CD4-positive, alpha-beta memory T cell (primary cell): ENCODE results near the gene UTY. TPM values are rescaled to one million over a fixed set of nuclear protein-coding genes. Genes with fewer than 3 reads are reported as not detected.

Experiments
- CTCF ChIA-PET: fragments of 350-600 bp; sonication (Branson Sonifier 250); formaldehyde crosslinking; loops from one replicate; lab custom pipeline; 2021; ENCODE audit warnings: inconsistent platforms; ENCODE audit not compliant: partially characterized antibody; lab: Charles Lee
- POLR2A ChIA-PET: fragments of 350-600 bp; sonication (Branson Sonifier 250); formaldehyde crosslinking; loops from one replicate; lab custom pipeline; 2021; ENCODE audit not compliant: partially characterized antibody; lab: Charles Lee
- DNase-seq, 5 donors: peaks; one replicate each; pipeline versions ENCODE4 v3.0.0 to v3.0.0-alpha.2; 2020 to 2022; ENCODE audit warnings: mixed read lengths in 1 of 5
- H3K27ac ChIP-seq: one replicate; pipeline ENCODE4 v1.7.0; 2013; ENCODE audit warnings: low read depth, low read length
- H3K27me3 ChIP-seq: 2 replicates; pipeline ENCODE4 v1.7.0; 2013; ENCODE audit warnings: mild to moderate bottlenecking, low read length, moderate library complexity; ENCODE audit not compliant: insufficient read depth
- H3K36me3 ChIP-seq: 2 replicates; pipeline ENCODE4 v1.7.0; 2013; ENCODE audit warnings: mild to moderate bottlenecking, low read length, moderate library complexity; ENCODE audit not compliant: insufficient read depth
- H3K4me1 ChIP-seq: 2 replicates; pipeline ENCODE4 v1.7.0; 2013; ENCODE audit warnings: mild to moderate bottlenecking, low read length, moderate library complexity; ENCODE audit not compliant: insufficient read depth
- H3K4me3 ChIP-seq, 2 donors: one replicate each; pipeline ENCODE4 v1.7.0; 2013; ENCODE audit warnings: low read length in 2 of 2, mild to moderate bottlenecking in 1 of 2
- H3K9me3 ChIP-seq, 2 donors: one replicate each; pipeline ENCODE4 v1.7.0; 2013; ENCODE audit warnings: low read length in 2 of 2, control low read depth in 1 of 2; ENCODE audit not compliant: control insufficient read depth in 1 of 2
- H3K27ac Mint-ChIP-seq, 7 donors: one replicate each; pipeline ENCODE4 v1.8.0; 2020 to 2021; ENCODE audit warnings: mixed read lengths in 7 of 7, mild to moderate bottlenecking in 6 of 7, inconsistent platforms in 3 of 7, moderate library complexity in 3 of 7
- H3K27me3 Mint-ChIP-seq, 2 donors: one replicate each; pipeline ENCODE4 v1.8.0; 2020 to 2021; ENCODE audit warnings: mixed read lengths in 2 of 2
- H3K36me3 Mint-ChIP-seq, 2 donors: one replicate each; pipeline ENCODE4 v1.8.0; 2020 to 2021; ENCODE audit warnings: mixed read lengths in 2 of 2, inconsistent platforms in 1 of 2, mild to moderate bottlenecking in 1 of 2
- H3K4me1 Mint-ChIP-seq, 4 donors: one replicate each; pipeline ENCODE4 v1.8.0; 2020 to 2021; ENCODE audit warnings: mixed read lengths in 4 of 4, mild to moderate bottlenecking in 1 of 4
- H3K4me3 Mint-ChIP-seq, 8 donors: one replicate each; pipeline ENCODE4 v1.8.0; 2020 to 2021; ENCODE audit warnings: mixed read lengths in 8 of 8, mild to moderate bottlenecking in 7 of 8, moderate library complexity in 6 of 8, inconsistent platforms in 3 of 8
- H3K9me3 Mint-ChIP-seq, 8 donors: one replicate each; pipeline ENCODE4 v1.8.0; 2020 to 2021; ENCODE audit warnings: mixed read lengths in 8 of 8, mild to moderate bottlenecking in 5 of 8, inconsistent platforms in 3 of 8, moderate library complexity in 1 of 8
- intact Hi-C: fragments of 100-400 bp; cut with micrococcal nuclease; formaldehyde crosslinking; loops from one replicate; pipeline ENCODE4 v1.15.1; 2023
- polyA plus RNA-seq, 2 donors: library from polyadenylated mRNA; unstranded; fragments of 300-500 nt; fragmentation: Illumina TruSeq; gene quantifications; one replicate each; pipeline ENCODE4 v1.2.3, GENCODE V29; 2021
- total RNA-seq, 2 experiments: library from RNA; stranded (reverse); gene quantifications; one replicate each; pipeline ENCODE4 v1.2.3, GENCODE V29; 2021

UTY gene
- total and polyA plus RNA-seq, 4 experiments from 2014 or later, result 70.8 to 71.8 TPM; not detected in 2

DNA sequence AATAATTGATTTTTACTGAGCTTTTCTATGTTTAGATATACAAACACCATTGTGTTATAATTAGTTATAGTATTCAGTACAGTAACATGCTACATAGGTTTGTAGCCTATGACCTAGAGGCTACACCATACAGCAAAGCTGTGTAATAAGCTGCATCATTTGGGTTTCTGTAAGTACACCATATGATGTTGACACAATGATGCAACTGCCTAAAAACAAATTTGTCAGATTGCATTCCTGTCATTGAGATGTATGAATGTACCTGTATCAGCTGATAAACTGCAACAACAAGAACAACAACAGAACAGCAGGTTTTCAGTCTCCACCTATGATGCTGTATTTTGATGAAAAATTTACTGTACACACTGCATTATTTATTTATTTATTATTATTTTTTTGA lies 64.3 kb downstream of the UTY start:
- no peaks in the 10 kb centered on the region for H3K9me3 ChIP-seq
- no peak overlapping the region for H3K27ac ChIP-seq
- peaks cover 14% of the 10 kb centered on the region for H3K4me1 ChIP-seq
- Mint-ChIP-seq H3K27me3 (no peaks in the 10 kb centered on the region), H3K9me3 (no peaks in the 10 kb centered on the region), H3K4me3 (no peak overlapping the region), H3K27ac (no peak overlapping the region), H3K4me1 (peaks cover 0 to 55% (median 13%) of the 10 kb centered on the region in 4 donors), H3K36me3 (peaks cover 0 to 11% of the 10 kb centered on the region in 2 donors)
- CTCF ChIA-PET, result no interaction called here
- DNase-seq, result no peak
- H3K36me3 ChIP-seq, result peaks cover 5% of the 10 kb centered on the region
- H3K27me3 ChIP-seq, result no peaks in the 10 kb centered on the region
- no peak overlapping the region for H3K4me3 ChIP-seq
- intact Hi-C loops, result no loop called here
- POLR2A ChIA-PET, result no interaction called here

DNA sequence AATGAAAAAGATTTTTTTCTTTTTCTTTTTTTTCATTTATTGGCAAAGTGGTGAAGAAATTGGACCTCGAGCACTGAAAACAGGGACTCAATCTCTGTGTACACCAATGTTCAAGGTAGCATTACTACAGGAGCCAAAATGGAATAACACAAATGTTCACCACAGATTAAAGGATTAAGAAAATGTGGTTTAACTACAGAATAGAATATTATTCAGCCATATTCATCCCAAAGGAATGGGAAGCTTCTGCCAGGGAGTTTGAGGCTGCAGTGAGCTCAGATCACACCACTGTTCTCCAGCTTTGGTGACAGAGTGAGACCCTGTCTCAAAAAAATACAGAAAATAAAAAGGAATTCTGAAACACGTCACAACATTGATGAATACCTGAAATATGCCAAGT lies 81.0 kb downstream of the UTY start:
- CTCF ChIA-PET, result no interaction called here
- POLR2A ChIA-PET, result no interaction called here

DNA sequence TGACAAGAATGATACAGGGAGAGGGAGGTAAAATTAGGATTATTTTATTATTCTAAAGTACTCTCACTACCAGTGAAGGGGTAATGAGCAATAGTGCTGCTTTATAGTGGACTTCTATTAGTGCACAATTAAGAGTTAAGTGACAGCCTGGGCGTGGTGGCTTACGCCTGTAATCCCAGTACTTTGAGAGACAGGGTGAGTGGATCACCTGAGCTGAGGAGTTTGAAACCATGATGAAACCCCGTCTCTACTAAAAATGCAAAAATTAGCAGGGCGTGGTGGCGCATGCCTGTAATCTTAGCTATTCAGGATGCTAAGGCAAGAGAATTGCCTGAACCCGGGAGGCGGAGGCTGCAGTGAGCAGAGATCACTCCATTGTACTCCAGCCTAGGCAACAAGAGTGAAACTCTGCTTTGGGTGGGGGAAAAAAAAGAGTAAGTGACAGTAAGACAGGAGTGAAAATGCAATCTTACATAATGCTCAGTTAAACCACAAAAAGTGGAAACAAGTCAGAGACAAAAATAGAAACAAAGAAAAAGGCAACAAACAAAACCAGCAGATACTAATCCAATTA lies 98.6 kb downstream of the UTY start:
- Mint-ChIP-seq H3K36me3 (peaks cover 0 to 16% of the 10 kb centered on the region in 2 donors), H3K9me3 (no peaks in the 10 kb centered on the region), H3K4me1 (peaks cover 0 to 29% (median 6%) of the 10 kb centered on the region in 4 donors), H3K27me3 (no peaks in the 10 kb centered on the region), H3K27ac (peak overlapping the region in 2 of 7 donors; percentile 76 to 77), H3K4me3 (peak overlapping the region in 1 of 8 donors; percentile 51)
- CTCF ChIA-PET, result no interaction called here
- intact Hi-C loops, result no loop called here
- H3K27me3 ChIP-seq, result no peaks in the 10 kb centered on the region
- peaks cover 17% of the 10 kb centered on the region for H3K4me1 ChIP-seq
- POLR2A ChIA-PET, result no interaction called here
- H3K36me3 ChIP-seq, result no peaks in the 10 kb centered on the region
- no peak overlapping the region for H3K4me3 ChIP-seq
- no peak overlapping the region for H3K27ac ChIP-seq
- H3K9me3 ChIP-seq, result no peaks in the 10 kb centered on the region
- DNase-seq, result no peak

More for the DNA sequence above, 81.0 kb downstream of the UTY start:
- H3K9me3 Mint-ChIP-seq, result no peaks in the 10 kb centered on the region
- H3K27me3 ChIP-seq, result no peaks in the 10 kb centered on the region
- no peak overlapping the region for H3K27ac ChIP-seq
- intact Hi-C loops, result no loop called here
- no peaks in the 10 kb centered on the region for H3K27me3 Mint-ChIP-seq
- peaks cover 0 to 25% of the 10 kb centered on the region in 2 donors for H3K36me3 Mint-ChIP-seq
- no peak overlapping the region for H3K4me3 ChIP-seq
- H3K4me1 ChIP-seq, result no peaks in the 10 kb centered on the region
- peak overlapping the region in 1 of 7 donors; percentile 35 for H3K27ac Mint-ChIP-seq
- DNase-seq, result no peak
- peaks cover 0 to 31% (median 7%) of the 10 kb centered on the region in 4 donors for H3K4me1 Mint-ChIP-seq
- no peaks in the 10 kb centered on the region for H3K36me3 ChIP-seq
- no peak overlapping the region for H3K4me3 Mint-ChIP-seq
- H3K9me3 ChIP-seq, result no peaks in the 10 kb centered on the region

DNA sequence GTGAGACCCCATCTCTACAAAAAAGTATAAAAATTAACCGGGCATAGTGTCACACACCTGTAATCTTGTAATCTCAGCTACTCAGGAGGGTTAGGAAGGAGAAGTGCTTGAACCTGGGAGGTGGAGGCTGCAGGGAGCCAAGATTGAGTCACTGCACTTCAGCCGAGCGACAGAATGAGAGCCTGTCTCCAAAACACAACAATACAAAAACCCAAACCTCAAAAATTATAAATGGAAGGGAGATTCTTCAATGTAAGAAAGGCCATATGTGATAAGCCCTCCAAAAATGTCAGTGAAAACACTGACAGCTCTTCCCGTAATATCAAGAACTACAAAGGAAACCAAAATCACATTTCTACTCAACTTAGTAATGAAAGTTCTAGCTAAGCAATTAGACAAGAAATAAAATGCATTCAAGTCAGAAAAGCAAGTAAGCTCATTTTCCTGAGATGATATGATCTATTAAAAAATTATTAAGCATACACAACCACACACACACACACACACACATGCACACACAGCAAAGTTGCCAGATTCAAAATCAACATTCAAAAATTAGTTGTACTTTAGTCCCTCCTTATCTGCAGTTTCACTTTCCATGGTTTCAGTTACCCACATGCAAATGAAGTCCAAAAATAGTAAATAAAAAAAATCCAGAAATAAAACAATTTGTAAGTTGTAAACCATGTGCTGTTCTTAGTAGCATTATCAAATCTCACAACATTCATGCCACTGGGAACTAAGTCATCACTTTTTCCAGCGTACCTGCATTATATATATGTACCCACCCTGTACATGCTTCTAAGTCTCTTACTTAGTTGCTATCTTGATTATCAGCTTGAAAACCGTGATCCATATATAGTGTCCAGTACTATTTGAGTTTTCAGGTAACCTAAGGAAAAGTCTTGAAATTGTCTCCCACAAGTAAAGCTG lies 108.7 kb downstream of the UTY start:
- CTCF ChIA-PET, result interaction anchor here (0.7 kb wide), 1 partner anchor 29 kb away, joined by 3 read pairs; no protein-coding TSS in a partner anchor
- peaks cover 0 to 24% (median 7%) of the 10 kb centered on the region in 4 donors for H3K4me1 Mint-ChIP-seq
- H3K36me3 Mint-ChIP-seq, result peaks cover 0 to 15% of the 10 kb centered on the region in 2 donors
- H3K27me3 Mint-ChIP-seq, result no peaks in the 10 kb centered on the region
- H3K4me3 Mint-ChIP-seq, result peak overlapping the region in 2 of 8 donors; percentile 77 to 88
- Histone ChIP-seq H3K27me3 (no peaks in the 10 kb centered on the region), H3K4me1 (peaks cover 27% of the 10 kb centered on the region), H3K36me3 (no peaks in the 10 kb centered on the region), H3K4me3 (no peak overlapping the region), H3K9me3 (no peaks in the 10 kb centered on the region), H3K27ac (no peak overlapping the region)
- no peaks in the 10 kb centered on the region for H3K9me3 Mint-ChIP-seq
- intact Hi-C loops, result loop anchor here (10.0 kb wide), 3 partner anchors 56 to 334 kb away; partner anchors contain the start of gene TMSB4Y
- POLR2A ChIA-PET, result interaction anchor here (1.2 kb wide), 1 partner anchor 8 kb away, joined by 3 read pairs; no protein-coding TSS in a partner anchor
- H3K27ac Mint-ChIP-seq, result peak overlapping the region in 2 of 7 donors; percentile 53 to 86
- DNase-seq, result no peak

DNA sequence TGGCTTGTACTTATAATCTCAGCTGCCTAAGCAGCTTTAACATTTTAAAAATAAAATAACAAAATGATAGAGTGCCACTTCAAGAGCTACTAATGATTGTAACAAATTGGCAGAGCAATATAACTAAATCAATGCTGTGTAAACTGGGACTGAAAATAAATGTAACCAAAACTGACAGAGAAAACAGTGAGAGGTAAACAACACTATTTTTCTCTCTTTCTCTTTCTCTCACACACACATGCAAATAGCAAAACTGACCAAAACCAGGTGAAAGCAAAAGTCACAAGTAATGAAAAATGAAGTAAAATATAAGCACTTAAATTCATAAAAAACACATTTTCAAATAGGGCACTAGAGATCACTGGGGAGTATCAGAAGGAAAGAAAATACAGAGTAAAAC lies 109.6 kb downstream of the UTY start:
- CTCF ChIA-PET, result no interaction called here
- no peak for DNase-seq
- Mint-ChIP-seq H3K27ac (peak overlapping the region in 2 of 7 donors; percentile 86 to 93), H3K4me1 (peaks cover 0 to 24% (median 7%) of the 10 kb centered on the region in 4 donors), H3K27me3 (no peaks in the 10 kb centered on the region), H3K36me3 (peaks cover 0 to 16% of the 10 kb centered on the region in 2 donors), H3K4me3 (peak overlapping the region in 2 of 8 donors; percentile 77 to 88), H3K9me3 (no peaks in the 10 kb centered on the region)
- H3K27me3 ChIP-seq, result no peaks in the 10 kb centered on the region
- no peak overlapping the region for H3K27ac ChIP-seq
- H3K36me3 ChIP-seq, result no peaks in the 10 kb centered on the region
- no peak overlapping the region for H3K4me3 ChIP-seq
- H3K9me3 ChIP-seq, result no peaks in the 10 kb centered on the region
- intact Hi-C loops, result loop anchor here (10.0 kb wide), 3 partner anchors 55 to 335 kb away; partner anchors contain the start of gene TMSB4Y
- POLR2A ChIA-PET, result interaction anchor here (1.2 kb wide), 1 partner anchor 9 kb away, joined by 3 read pairs; no protein-coding TSS in a partner anchor
- H3K4me1 ChIP-seq, result peaks cover 27% of the 10 kb centered on the region

DNA sequence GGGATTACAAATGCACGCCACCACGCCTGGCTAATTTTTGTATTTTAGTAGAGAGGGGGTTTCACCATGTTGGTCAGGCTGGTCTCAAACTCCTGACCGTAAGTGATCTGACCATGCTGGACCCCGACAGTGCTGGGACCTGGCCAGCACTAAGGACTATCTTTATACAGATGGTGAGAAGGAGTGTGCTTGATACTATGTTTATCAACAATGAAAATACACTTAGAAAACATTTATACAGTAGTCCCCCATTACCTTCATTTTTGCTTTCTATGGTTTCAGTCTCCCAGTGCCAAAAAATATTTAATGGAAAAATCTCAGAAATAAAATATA lies 111.4 kb downstream of the UTY start:
- H3K4me1 Mint-ChIP-seq, result peaks cover 0 to 24% (median 7%) of the 10 kb centered on the region in 4 donors
- Histone ChIP-seq H3K36me3 (no peaks in the 10 kb centered on the region), H3K27ac (no peak overlapping the region), H3K4me1 (peaks cover 28% of the 10 kb centered on the region), H3K27me3 (no peaks in the 10 kb centered on the region), H3K4me3 (no peak overlapping the region), H3K9me3 (no peaks in the 10 kb centered on the region)
- CTCF ChIA-PET, result no interaction called here
- POLR2A ChIA-PET, result interaction anchor here (0.8 kb wide), 1 partner anchor 11 kb away, joined by 3 read pairs; no protein-coding TSS in a partner anchor
- peaks cover 0 to 16% of the 10 kb centered on the region in 2 donors for H3K36me3 Mint-ChIP-seq
- H3K27ac Mint-ChIP-seq, result no peak overlapping the region
- no peaks in the 10 kb centered on the region for H3K27me3 Mint-ChIP-seq
- H3K4me3 Mint-ChIP-seq, result no peak overlapping the region
- intact Hi-C loops, result no loop called here
- no peaks in the 10 kb centered on the region for H3K9me3 Mint-ChIP-seq
- DNase-seq, result no peak

DNA sequence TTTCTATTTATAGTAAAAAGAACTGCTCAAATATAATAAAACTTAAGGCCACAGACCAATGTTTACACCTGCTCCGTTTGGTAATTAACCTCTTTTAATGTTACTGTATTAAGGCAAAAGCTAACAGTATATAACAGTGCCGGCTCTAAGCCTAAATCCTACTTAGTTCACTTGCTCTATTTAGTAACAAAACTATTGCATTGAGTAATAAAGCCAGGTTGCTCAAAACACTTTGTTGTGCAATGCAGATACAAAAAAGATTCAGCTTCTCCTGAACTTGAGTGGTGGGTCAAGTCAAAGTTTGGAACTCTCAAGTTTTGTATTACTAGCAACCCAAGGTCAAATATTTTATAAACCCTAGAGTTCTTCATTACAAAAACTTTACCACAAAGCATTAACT lies 116.2 kb downstream of the UTY start:
- H3K4me3 ChIP-seq, result no peak overlapping the region

More for the DNA sequence above, 116.2 kb downstream of the UTY start:
- Histone ChIP-seq H3K9me3 (no peaks in the 10 kb centered on the region), H3K27ac (no peak overlapping the region), H3K4me1 (peaks cover 8% of the 10 kb centered on the region), H3K36me3 (peaks cover 3% of the 10 kb centered on the region), H3K27me3 (no peaks in the 10 kb centered on the region)
- Mint-ChIP-seq H3K4me1 (peaks cover 0 to 15% (median 2%) of the 10 kb centered on the region in 4 donors), H3K4me3 (no peak overlapping the region), H3K9me3 (no peaks in the 10 kb centered on the region), H3K36me3 (peaks cover 0 to 11% of the 10 kb centered on the region in 2 donors), H3K27me3 (no peaks in the 10 kb centered on the region), H3K27ac (no peak overlapping the region)
- CTCF ChIA-PET, result interaction anchor here (1.1 to 1.3 kb wide), 2 partner anchors 19 to 20 kb away, joined by 3 read pairs; no protein-coding TSS in a partner anchor
- DNase-seq, result no peak
- intact Hi-C loops, result no loop called here
- POLR2A ChIA-PET, result no interaction called here
